ENCODE results near the gene DCXR.

The DCXR gene

DNA sequence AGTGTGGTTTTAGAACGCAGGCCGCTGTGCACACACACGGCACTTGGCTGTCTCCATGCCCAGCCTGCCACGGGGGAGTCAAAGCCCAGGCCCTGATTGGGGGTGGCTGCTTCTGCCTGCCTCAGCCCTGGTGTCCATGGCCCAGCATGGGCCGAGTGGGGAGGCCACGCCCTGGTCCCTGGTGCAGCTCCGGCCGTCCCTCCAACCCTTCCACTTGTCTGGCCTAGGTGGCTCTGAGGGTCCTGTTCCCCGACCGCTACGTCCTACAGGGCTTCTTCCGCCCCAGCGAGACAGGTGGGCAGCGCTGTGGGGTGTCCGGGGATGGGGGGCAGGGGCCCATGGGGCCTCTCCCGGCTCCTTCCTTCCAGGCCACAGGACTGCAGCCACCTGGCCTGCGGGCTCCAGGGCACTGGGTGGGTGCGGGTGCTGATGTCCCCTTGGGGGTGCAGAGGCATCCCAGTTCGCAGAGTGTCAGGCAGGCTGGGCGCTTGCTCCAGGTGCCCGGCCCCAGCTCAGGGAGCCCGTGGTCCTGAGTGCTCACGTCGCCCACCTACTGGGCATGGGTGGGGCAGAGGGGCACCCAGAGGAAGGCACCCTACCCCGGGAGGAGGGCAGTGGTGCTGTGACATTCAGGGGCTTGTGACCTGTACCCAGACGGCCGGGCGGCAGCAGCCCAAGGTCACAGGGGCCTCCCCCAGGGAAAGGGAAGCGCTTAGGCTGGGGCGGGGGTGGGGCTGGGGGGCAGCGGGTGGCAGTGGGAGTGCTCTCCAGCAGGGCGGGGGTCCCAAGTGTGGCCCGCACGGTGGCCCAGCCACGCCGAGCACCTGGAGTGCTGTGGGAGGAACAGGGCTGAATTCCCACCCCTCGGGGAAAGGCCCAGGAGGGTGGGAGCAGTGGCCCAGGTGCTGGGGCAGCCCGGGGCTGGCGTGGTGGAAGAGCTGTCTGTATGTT lies 26.6 kb downstream of the DCXR start:
- DNase-seq: no peak

DNA sequence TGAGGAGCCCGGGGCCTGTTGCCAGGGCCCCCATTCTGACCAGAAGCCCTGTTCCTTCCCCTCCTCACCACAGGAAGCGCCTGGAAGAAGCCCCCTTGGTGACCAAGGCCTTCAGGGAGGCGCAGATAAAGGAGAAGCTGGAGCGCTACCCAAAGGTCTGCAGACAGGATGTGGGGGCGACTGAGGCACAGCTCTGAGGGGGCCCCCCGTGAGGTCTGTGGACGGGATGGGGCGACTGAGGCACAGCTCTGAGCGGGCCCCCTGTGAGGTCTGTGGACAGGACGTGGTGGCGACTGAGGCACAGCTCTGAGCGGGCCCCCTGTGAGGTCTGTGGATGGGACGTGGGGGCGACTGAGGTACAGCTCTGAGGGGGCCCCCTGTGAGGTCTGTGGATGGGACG lies 28.1 kb downstream of the DCXR start:
- no peak for DNase-seq

DNA sequence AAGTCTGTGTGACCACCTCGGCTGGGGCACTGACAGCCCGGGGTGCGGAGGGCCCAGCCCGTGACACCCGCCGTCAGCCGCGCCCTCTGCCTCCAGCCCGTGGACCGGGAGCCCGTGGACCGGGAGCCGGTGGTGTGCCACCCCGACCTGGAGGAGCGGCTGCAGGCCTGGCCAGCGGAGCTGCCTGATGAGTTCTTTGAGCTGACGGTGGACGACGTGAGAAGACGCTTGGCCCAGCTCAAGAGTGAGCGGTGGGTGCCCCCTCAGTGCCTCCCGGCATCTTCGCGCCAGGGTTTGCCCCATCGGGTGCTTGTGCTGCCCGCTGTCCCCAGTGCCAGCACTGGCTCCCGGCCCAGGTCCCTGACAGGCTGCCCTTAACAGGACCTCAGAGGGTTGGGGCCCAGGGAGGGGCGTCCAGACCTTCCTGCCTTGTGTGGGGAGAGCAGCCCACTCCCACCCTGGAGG lies 28.5 kb downstream of the DCXR start:
- no peak for DNase-seq

- no peak for DNase-seq
Measured at GRCh38 chr17:82008258-82008940, 29.1 kb downstream of the DCXR start.

GRCh38 chr17:82007495-82008257 lies 29.8 kb downstream of the DCXR start:
- no peak for DNase-seq

DNA sequence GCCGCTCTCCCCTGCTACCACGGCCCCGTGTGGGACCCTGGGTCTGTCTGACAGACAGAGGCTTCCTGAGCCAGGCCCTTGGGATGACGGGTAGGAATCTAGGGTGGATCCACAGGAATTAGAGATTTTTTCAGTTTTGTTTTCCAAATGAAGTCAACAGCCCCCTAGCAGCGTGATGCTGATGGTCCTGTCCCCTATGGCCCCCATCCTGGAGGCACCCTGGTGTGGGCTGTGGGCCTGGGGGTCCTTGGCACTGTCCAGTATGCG lies 30.3 kb downstream of the DCXR start:
- no peak for DNase-seq

DNA sequence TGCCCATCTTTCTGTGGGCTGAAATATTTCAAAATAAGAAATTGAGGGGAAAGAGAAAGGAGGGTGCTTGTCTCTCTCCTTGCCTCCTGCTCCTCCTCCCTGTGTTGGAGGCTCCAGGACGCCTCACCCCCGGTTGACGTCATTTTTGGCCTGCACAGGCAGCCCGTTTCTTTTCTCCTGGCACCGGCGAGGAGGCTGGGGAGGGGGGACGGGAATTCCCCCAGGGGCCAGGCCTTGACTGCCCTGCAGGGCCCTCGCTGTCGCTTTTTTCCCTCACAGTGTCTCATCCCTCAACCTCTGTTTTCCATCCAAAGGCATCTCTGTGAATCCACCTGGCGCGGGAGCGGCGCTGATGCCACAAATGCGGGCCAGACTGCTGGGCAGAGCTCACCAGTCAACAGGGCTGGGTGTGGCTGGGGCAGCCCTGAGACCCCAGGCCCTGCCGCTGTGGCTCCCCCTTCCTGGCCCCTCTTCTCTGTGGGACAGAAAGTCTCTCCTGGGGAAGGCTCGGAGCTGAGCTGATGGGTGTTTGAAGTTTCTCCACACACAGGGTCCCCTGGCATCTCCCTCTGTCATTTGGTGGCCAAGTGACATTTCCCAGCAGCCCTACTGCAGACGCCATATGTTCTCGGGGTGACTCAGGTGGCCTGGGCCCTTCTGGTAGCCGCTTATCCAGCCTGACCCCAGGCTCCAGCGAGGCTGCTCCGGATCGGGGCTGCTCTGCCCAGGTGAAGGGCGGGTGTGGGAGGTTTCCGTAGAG lies 30.8 kb downstream of the DCXR start:
- DNase-seq: peak; percentile 36

GRCh38 chr17:82005701-82006348 lies 31.7 kb downstream of the DCXR start:
- no peak for DNase-seq

- DNase-seq: no peak
Measured at GRCh38 chr17:82004517-82005455, 32.7 kb downstream of the DCXR start.

GRCh38 chr17:82003411-82004381 lies 33.8 kb downstream of the DCXR start:
- peak; percentile 97 for DNase-seq

DNA sequence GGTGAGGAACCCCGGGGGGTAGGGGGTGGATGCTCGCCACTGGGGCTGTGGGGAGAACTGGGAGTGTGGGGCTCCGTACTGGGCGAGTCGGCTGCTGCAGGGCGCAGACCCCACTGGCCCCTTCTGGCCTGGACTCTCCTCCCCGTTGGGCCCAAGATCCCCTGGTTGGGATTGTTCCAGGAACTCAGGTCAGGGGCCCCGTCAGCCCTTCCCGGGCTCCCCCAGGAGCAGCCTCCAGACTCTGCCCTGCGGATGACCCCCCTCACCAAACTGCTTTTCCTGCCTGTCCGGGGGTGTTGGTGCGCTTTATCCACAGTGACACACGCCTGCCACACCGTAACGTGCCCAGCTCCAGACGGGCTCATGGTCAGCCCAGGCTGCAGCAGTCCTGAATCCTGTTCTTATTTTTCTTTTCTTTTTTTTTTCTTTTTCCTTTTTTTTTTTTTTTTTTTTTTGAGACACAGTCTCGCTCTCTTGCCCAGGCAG lies 35.9 kb downstream of the DCXR start:
- DNase-seq: no peak

- DNase-seq: no peak
Measured at GRCh38 chr17:82000803-82001570, 36.5 kb downstream of the DCXR start.

DNA sequence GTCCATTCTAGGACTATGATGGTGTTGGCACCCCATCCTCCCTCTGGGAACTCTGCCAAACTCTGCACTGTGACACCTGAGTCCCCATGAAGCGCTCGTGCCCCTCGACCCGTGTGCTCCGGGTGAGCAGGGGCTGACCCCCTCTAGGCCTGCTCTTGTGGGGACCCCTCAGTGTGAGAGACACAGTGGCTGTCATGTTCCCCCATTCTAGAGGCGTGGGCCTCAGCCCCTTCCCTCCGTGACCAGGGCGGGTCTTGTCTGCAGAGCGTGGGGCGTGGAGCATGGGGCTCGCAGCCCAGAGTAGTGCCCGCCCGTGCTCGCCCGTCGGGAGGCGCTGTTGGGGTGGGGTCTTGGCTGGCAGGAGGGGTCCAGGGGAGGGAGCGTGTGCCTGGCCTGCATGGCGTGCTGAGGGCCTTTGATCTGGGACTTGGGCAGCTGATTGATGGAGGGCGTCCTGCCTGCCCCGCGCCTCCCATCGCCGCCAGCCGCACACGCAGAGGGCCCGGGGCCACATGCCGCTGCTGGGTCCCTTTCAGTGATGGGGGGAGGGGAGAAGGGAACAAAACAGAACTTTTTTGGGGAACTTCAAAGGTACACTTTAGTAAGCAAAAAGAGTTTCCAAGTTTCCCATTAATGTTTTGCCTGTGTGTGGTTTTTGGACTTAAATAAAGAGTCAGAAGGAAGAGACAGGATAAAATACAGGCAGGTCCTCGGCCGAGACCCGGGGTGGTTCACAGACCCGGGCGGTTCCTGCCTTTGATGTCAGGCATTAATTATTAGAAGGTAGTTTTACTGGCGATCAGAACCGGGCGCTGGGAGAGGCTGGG lies 37.3 kb downstream of the DCXR start:
- DNase-seq: no peak

DNA sequence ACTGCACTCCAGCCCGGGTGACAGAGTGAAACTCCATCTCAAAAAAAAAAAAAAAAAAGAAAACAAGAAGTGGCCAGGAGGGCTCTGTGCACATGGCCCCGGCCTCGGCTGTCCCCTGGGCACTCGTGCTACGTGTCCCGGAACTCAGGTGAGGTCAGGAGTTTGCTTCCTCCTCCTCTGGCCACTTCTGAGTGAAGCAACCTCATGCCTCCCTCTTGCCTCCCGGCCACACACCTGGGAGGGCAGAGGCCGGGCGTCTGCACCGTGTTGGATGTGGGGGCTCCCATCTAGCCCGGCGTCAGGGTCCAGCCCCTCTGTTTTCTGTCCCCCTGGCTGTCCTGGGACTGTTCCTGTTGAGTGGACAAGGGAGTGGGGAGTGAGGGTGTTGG lies 37.9 kb downstream of the DCXR start:
- DNase-seq: no peak

DNA sequence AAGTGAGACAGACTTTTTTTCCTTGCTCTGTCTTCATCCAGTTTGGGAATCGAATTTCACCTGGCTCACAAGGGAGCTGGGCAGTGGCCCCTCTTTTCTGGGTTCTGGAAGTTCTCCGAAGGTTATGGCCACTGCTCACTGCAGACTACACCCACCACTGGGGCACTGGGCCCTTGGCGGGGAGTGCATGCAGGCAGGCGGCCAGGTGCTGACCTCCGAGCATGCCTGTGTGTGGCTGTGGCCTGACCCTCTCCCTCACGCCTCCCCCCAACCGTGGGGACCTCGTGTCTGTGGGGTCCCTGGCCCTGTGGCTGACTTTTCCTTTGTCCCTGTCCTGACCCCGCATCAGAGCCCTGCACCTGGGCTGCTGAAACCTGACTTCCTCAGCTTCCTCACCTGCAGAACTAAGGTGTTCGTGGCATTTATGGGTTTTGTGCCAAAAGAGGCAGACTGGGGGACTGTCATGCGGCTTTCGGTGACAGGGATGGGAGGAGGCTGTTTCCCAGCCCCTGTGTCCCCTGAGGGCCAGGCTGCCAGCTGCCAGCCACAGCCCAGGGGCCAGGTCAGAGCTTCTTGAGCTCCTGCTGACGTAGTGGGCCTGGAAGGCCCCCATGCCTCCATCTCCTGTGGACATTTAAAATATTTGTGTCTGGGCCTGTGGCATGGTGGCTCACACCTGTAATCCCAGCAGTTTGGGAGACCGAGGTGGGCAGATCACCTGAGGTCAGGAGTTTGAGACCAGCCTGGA lies 38.6 kb downstream of the DCXR start:
- DNase-seq: no peak

DNA sequence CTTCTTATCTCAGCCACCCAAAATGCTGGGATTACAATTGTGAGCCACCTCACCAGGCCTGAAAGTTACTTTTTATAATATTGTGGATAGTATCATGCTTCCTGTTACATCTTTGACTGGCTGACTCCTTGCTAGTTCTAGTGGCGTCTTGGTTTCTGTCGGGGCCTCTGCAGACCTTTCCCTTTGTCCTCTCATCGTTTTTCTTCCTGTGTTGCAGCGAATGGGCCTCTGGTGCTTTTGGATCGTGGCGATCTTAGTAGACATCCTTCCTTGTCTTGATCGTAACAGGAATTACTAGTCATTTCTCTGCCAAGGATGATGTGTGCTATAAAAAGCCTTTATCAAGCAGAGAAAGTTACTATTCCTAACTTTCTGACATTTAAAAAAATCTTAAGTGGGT lies 39.3 kb downstream of the DCXR start:
- no peak for DNase-seq
